Activated naive CD4-positive, alpha-beta T cell treated with Interleukin-2 at 50 U/mL for 16 hours (primary cell): ENCODE measurements around the gene LBX1.

ENCODE experiments used
- DNase-seq: peaks from one replicate; pipeline ENCODE4 v3.0.0-alpha.2; 2020

Gene LBX1

DNA sequence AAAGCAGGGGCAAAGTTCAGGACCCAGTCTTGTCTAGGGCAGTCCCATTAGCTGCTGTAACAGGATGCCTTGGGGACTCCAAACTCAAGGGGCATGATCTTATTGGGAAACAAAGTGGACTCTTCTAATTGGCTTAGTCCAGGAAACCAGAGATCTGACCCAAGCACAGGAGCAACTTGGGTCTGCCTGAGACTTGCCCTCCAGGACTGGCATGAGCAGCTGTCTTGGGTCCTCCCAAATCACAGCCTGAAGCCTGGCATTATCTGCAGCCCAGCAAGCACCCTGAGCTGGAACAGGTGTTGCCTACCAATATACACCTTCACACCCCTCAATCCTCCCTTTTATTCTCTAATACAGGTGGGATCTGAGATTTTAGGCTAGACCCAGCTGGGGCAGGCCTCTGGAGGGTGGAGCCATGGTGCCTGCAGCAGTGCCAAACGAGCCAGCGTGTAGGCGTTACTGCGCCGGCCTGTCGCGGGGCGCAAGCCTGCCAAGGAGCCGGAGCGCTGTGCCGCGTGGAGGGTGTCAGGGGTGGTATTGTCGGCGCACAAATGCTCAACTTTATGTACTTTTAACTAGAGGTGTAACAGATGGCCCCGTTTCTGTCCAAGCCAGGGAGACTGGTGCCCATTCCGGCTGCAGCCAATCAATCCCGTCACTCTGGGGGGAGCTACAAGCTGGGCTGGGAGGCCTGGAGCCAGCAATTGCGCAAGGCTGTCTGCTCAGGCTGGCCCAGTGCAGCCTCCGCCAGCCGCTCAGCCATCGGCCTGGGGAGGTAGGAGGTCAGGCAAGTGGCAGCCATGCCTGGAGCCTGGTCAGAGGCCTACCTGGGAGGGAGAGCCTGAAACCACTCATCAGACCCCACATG, 12.8 kb upstream of the LBX1 start:
- no peak for DNase-seq

DNA sequence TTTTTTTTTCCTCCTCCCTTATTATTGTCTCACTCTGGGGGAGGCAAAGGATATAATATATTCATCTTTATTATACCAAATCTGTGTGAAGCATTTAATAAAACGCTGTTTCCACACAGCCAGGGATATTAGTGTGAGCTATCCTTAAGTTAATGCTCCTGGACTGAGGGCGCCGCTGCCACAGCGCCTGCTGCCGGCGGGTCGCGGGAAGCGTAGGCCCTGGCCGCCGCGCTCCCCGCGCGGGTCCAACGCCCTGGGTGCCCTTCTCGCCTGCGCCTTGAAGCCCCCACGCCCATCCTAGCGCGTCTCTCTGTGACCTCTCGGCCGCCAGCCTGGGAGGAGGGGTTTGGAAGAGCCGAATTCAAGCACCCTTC, 9.5 kb upstream of the LBX1 start:
- DNase-seq, result no peak

DNA sequence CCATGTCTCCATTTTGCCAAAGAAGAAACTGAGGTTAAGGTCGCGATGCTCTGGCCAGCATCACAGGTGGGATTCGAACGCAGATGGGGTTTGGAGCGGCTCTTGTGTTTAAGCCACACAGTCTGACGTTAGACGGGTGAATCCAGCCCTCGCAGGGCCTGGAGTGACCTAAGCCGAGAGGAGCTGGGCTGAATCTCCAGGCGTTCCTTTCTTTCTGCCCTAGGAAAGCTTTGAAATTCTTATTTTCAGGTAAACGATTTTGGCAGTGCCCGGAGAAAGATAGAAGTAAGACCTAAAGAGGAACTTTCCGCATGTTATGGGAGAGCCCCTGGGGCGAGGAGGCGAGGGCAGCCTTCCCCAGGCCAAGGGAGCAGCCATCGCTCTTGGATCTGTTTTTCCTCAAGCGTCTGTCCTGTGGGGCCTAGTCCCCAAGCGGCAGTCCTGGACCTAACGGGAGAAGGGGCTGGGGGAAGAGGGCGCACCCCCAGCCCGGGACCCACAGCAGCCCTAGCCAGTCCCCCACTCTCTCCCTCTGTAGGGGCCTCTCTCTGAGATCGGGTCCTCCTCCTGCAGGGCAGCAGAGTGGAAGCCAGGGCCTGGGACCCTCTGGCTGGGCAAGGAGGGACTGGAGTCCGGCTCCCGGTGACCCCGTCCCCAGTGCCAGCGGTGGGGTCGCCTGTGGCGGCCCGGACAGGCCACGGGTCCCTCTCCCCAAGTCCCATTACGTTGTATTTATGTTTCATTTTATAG, 8.9 kb upstream of the LBX1 start:
- DNase-seq, result no peak

DNA sequence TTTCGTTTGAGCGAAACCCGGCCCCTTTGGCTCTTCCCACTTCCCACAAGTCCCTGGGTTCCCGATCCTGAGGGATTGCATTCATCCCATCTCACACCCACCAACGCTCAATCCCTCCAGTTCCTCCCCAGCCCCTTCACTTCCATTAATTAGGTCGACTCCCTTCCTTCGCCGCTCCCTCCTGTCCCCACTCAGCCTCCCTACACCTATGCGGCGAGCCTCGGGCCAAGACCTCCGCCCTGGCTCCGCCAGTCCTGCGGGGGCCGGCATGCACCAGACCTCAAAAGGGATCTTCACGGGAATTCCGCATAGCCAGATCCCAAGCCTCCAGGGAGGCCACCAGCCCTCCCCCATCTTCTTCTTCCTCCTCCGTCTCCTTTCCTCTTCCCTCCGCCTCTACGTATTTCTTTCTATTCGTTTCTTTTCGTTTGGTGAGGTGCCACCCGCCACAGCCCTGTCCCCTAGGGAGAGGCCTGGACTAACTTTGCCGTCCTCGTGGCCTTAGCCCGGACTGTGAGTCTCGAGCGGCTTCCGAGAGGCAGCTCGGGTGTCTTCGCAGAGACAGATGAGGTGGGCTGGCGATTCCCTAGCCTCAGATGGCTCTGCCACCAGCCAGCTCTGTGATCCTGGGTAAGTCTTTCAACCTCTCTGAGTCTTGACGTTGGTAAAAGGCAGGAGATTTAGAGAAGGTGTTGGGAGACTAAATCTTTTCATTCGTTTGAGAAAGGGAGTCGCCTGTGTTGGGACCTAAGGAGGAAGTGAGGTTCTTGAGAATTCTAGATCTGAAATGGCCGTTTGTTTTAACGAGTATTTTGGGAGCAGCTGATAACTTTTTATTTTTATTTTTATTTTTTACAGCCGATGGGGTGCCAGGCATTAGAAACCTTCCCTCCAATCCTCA, 8.1 kb upstream of the LBX1 start:
- DNase-seq, result no peak

DNA sequence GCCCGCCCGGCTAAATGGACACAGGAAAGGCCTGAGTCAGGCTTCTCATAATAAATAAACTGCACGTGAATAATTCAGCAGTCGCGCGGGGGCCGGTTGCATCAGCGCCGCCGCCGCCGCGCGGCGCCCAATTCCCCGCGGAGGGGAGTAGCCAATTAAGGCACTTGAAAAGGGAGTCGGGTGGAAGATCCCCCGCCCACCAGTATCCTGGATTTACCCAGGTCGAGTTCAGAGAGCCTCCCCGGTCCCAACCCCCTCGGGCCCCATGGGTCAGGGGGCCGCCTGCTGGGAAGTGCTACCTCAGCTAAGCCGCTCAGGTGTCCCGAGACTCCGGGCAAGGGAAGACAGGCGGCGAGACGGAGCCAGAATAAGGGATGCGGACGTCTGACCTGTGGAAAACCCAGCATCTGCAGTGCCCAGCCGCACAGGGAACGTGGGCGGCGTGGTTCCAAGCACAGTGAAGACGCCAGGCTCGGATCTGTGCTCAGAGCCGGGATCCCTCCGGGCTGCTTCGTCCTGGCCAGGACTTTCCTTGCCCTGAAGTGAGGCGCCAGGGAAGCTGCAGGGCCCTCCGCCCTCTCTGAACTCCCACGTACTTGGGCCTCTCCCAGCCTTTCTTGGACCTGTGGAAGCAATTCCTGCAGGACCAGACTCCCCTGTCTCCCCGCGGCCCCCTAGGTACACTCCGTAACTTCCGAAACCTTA, 7.3 kb upstream of the LBX1 start:
- no peak for DNase-seq

DNA sequence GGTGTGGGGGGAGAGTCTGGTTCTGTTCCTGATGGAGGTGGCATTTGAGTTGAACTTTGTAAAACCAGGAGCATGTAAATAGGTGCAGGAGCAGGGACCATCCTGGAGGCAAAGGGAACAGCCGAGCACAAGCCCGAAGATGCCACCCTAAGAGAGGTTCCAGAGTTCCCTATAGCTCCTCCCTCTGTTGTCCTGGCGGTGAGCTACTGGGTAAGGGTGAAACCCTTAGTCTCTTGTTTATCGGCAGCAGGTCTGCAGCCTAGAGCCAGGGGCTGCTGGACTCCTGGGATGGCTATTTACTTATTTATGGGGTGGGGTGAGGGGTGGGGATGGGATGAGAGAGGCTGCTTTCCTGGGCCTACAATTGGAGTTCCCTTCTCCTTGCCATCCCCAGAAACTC, 6.5 kb upstream of the LBX1 start:
- no peak for DNase-seq

DNA sequence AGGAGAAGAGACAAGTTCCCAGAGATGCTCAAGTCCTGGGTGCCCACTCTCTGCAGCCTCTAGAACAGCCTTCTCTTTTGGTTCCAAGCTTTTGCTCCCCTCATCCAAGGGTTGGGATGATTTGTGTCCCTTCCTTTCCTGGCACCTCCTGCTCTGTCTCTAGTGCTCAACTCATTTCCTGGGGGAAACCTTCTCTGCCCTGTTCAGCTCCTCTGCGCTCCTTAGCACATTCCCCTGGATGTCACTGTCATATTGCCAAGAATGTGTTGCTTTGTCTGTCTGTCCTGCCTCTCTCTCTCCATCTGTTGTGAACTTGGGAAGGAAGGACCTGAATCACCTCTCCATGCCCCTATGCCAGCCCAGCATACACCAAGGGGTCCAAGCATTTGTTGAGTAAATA, 5.1 kb upstream of the LBX1 start:
- DNase-seq, result no peak

DNA sequence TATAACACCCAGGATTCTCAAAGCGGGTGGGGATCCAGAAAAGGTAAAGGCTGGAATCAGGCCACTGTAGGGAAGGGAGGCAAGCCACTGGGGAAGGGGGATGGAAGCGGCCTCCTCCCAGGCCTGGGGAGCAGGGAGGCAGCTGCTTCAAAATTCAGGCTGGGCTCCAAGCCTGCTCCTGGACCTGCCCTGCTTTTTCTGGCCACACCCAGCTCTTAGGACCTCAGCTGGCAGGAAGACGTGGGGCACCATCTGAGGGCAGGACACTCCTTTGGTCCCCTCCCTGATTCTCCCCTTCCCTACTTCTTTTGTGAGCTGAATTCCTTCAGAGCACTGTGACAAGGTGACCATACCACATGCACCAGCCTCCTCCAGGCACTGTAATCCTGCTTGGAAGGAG, 4.6 kb upstream of the LBX1 start:
- DNase-seq, result no peak

DNA sequence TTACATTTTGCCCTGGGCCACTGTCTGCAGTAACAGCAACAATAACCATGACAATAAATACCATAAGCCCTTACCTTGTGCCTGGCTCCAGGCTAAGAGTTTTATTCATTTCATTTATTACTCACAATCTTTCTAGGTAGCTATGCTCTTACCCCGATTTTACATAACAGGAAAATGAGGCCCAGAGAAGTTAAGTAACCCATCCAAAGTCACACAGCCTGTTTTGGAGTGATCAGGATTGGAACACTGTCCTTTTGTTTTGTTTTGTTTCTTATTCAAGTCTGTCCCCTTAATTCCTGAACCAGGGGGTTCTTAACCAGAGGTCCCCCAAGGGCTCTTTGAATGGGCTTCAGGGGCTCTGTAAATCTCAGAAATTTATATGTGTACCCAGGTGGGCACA, 4.2 kb upstream of the LBX1 start:
- DNase-seq, result no peak

DNA sequence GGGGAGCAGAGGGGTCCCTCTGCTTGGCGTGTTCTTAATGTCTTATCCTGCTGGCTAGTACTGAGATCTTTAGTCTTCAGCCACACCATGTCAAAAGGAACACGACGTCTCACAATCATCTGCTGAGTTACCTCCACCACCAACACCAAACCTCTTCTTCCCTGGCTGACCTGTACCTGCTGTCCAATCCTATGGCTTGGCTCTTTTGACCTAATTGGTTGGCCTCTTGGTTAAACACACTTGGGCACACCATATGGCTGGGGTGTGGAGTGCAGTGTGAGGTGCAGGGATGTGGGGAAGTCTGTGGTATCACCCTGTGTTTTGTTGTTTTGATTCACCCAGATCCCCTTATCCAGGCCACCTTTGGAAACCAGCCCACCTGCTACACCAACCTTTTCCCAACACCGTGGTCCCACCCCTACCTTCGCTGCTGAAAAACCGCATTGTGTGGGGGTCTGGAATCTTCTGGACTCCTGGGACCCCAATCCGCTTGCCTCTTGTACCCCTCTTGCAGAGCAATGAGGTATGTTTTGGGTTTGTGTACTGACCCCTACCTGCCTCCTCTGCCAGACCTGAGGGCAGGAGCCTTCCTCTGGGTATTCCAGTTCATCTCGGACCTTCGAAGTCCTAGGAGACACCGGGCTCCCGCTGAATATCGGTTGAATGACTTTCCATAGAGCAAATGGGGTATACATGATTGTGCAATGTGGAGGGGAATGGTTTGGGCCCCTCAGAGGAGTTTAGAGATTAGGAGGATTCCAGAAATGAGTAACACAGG, 2.8 kb upstream of the LBX1 start:
- no peak for DNase-seq

DNA sequence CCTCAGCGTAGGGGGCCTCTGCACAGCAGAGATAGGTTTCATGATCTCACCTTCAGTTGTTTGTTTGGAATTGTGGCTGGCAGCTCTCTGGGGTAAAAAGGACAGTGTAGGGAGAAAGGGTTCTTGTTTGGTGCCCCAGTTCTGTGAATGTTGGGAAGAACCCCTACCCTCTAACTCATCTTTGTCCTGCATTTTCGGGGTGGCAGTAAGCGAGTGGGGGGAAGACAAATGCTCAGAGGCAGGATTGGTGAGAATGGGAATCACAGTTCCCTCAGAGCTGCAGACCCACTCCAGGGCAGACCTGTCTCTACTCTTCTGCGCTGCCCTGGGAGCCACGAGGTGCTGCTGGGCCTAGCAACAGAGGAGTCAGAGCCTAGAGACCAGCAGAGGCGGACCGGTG, 1.8 kb upstream of the LBX1 start:
- DNase-seq, result no peak

DNA sequence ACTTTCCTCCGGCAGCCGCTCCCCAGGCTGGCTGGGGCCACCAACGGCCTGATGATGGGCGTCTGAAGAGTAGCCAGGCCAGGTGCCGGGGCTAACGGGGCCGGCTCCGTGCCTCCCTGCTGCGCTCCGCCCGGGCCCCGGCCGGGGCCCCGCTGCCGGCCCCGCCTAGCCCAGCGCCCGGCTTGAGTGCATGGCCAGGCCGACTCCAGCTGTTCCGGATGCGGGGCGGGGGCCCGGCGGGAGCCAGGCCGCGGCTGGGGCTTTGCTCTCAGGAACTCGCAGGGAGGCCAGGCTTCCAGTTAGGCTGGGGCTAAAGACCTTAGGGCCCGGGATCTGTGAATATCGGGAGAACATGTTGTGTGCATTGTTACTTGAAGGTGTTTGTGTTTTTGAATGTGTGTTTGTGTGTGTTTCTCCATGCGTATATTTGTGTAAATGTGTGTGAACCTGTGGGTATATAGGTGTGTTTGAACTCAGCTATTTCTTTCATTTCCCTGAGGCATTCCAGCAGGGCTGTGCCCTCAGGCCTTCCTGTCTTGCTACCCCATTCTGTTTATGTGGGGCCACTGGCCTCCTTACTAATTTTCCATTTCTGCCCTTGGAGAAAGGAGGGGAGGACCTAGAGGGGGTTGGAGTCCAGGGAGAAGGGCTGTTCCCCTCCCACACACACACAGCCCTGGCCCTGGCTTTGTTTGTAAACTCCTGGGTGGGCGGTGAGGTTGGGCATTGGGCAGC, 1.1 kb upstream of the LBX1 start:
- no peak for DNase-seq

DNA sequence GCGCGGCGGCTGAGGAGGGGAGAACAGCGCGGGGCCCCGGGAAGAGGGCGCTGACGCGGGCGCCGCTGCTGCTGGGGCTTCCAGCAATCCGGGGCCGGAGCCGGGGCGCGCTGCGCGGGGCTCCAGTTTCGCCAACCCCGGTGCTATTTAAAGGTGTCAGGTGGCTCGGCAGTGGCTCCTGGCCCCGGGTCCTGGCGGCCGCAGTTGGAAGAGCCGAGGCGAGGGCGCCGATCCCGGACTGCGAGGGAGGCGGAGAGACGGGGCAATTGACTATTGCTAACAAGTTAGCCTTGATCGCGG, 347 bp downstream of the LBX1 start:
- no peak for DNase-seq

DNA sequence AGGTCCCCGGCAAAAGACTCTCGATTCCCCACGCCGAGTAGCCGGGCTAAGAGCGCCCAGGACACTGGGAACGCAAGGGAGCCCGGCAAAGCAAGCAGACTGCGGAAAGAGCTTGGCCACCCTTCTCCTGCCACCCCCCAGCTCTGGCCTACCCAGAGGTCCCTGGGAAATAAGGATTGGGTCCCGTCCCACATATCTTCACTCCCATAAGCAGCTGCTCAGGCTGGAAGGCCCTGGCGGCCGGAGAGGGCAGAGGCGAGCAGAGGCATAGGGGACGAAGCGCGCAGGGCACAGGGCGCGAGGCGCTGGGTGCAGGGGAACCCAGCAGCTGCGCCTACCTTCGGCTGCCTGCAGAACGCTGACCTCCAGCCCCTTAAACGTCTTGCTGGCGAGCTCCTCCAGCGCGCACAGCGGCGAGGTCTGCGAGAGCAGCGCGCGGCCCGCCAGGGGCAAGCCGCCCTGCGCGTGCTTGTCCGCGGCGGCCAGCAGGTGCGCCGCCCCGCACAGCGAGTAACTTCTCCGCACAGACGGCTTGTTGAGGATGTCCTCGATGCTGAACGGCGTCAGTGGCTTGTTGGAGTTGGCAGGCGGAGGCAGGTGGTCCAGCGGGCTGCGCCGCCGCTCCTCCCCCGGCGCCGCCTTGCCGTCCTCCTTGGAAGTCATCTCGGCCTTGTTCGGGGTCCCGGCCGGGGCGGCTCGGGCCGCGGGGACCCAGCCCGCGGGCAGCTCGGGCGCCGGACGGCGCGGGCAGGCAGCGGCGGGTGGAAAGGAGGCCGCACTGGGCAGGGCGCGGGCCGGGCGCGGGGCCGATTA, 904 bp downstream of the LBX1 start:
- no peak for DNase-seq

DNA sequence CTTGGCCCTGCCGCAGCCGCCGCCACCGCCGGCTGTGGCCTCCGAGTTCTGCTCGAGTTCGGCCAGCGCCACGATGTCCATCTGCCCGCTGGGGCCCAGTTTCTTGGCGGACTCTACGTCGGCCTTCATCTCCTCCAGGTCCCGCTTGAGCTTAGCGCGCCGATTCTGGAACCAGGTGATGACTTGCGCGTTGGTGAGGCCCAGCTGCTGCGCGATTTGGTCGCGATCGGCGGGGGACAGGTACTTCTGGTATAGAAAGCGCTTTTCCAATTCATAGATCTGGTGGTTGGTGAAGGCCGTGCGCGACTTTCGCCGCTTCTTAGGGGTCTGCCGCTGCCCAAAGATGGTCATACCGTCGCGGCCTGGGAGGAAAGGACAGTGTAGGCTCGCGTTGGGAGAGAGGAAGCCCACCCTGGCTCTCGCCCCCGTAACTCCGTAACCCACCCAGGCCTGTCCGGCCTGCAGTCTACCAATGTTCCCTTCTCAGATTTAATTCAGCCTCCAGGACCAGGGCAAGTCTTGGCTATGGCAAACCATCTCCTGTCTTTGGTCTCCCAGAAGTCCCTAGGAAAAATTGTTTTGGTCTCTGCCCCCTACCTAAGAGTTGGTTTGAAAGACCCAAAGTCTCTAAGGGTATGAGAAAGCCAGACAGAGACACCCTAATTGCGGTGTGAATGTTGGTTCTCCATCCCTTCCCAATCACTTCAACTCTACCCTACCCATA, 1.7 kb downstream of the LBX1 start:
- DNase-seq, result no peak

DNA sequence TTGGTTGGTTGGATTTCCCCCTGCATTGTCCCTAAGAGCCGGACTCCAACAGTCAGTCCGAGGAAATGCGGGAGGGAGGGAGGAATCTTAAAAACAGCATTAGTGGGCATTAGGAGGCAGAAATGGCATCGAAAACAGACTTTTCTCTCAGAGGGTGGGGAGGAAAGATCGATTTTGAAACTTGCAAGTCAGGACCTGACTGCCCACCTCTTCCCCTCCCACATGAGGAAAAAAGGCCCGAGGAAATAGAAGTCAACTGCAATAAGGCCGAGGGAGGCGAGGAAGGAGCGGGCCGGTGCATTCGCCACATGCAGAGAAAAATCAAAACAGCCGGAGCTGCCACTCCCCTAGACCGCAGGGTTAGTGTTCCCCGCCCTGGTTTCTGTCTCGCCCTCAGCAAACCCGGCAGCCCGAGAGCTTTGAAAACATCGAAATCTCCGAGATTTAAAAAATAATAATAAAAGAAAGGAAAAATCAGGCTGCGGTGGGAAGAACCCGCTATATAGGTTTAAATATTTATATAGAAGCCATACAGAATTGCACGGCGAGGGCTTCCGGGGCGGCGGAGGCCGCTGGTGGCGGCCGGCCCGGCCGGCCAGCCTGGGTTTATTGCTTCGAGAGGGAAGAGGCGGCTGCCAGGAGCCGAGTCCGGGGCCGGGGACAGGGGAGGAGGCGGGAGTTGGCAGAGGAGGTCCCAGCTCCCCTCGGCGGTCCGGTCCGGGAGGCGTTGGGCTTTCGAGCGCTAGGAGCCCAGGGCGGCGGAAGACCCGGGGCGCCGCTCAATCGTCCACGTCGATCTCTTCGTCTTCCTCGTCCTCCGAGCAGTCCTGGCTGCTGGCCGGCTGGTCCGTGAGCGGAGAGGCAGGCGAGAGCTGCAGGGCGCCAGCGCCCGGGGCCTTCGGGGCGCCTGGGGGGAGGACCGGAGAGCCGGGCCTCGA, 2.5 kb downstream of the LBX1 start:
- DNase-seq, result no peak

DNA sequence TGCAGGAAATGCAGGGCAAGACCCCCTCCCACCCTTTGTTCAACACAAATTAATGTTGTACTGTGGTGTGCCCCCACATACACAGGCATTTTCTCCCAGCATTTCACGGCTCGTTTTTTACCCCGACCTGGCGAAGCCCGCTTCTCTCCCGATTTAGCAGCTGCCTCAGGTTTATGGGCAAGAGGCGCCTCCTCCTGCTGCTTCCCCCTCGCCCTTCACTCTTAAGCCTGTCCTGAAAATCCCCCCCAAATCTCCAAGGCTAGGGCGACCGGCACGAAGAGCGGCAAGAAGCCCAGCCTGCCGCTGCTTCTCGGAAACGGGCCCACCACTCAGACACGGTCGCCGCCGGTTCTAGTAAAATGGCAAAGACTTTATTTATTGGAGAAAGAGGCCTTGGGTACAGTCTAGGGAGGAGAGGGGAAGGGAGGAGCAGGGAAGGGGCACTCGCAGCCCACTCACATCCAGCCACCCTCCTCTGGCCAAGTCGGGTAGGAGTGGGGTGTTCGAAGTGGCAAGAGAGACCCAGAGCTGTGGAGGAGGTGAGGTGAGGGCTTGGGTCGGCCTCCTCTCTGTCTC, 3.3 kb downstream of the LBX1 start:
- no peak for DNase-seq
